Measurements from ENCODE around the gene URAD.
"Not testable (repeated sequence)": the region's sequence is repeated elsewhere in the genome, so short reads cannot be mapped to it uniquely, and the experiment has no call there.

The URAD gene

GRCh38 chr13:27969866-27970229 lies 18.6 kb downstream of the URAD start:
- DNase-seq: no peak

- DNase-seq: no peak
Measured at GRCh38 chr13:27969082-27969865, 19.2 kb downstream of the URAD start, which contains the start of gene CDX2. Gene CDX2, minus strand, starts transcription at chr13:27969315. Its CDS starts 309 bp downstream, at chr13:27969006.

- DNase-seq: no peak
Measured at GRCh38 chr13:27968316-27969081, 20.0 kb downstream of the URAD start.

GRCh38 chr13:27967736-27968315 lies 20.7 kb downstream of the URAD start:
- no peak for DNase-seq

GRCh38 chr13:27967203-27967735 lies 21.2 kb downstream of the URAD start:
- DNase-seq: no peak

GRCh38 chr13:27966641-27967202 lies 21.8 kb downstream of the URAD start:
- DNase-seq: no peak

- no peak for DNase-seq
Measured at GRCh38 chr13:27965740-27966640, 22.5 kb downstream of the URAD start.

GRCh38 chr13:27965343-27965739 lies 23.2 kb downstream of the URAD start:
- DNase-seq: no peak

GRCh38 chr13:27964741-27965323 lies 23.7 kb downstream of the URAD start:
- no peak for DNase-seq

GRCh38 chr13:27964206-27964605 lies 24.3 kb downstream of the URAD start:
- not testable (repeated sequence) for DNase-seq

- no peak for DNase-seq
Measured at GRCh38 chr13:27963491-27963890, 25.0 kb downstream of the URAD start.

- DNase-seq: no peak
Measured at GRCh38 chr13:27962982-27963381, 25.5 kb downstream of the URAD start.

- no peak for DNase-seq
Measured at GRCh38 chr13:27962128-27962841, 26.2 kb downstream of the URAD start.

GRCh38 chr13:27961227-27962085 lies 27.0 kb downstream of the URAD start:
- no peak for DNase-seq

GRCh38 chr13:27960362-27961226 lies 27.9 kb downstream of the URAD start:
- peak; percentile 33 to 45 for DNase-seq

- DNase-seq: no peak
Measured at GRCh38 chr13:27959976-27960361, 28.5 kb downstream of the URAD start.

GRCh38 chr13:27956576-27957300 lies 31.8 kb downstream of the URAD start:
- DNase-seq: no peak

- no peak for DNase-seq
Measured at GRCh38 chr13:27955014-27955591, 33.4 kb downstream of the URAD start.

Data from stimulated activated CD4-positive, alpha-beta T cell treated with anti-CD3 and anti-CD28 coated beads, Interleukin-2, amount 100 ng/mL, for 48 hours (primary cell).